GM12873 (cell line): ENCODE measurements around the gene LPP.

Experiments used
- TF ChIP-seq, protein P1 (sequence below): IDR thresholded peaks from 2 replicates; pipeline ENCODE4 v1.5.1; 2012; ENCODE audit warnings: low read depth, mild to moderate bottlenecking, moderate library complexity, low read length, control low read depth; ENCODE audit not compliant: insufficient read depth; ENCODE audit errors: missing control alignments

LPP gene

DNA sequence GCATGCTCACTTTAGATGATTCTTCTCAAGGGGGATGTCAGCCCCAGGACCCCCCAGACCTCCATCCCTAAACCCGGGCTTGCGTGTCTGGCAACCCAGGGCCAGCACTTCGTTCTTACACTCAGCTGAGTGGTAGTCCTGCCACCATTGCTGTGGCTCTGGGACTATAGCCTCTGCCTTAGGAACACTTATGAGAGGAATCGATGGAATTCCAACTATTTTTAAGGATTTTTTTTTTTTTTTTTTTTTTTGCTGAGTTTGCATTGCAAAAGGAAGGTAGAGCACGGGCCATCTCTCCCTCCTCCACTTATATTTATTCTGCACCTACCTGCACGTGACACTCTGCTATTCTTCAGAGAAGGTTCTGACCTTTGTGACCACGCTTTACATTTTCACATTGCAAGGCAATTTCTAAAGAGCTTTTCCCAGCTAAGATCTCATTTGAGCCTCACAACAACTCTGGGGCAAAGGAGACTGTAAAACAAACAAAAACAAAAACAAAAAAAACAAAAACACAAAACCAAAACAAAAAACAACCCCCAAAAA is 113.9 kb downstream of the LPP start:
- TF ChIP-seq, protein P1, sequence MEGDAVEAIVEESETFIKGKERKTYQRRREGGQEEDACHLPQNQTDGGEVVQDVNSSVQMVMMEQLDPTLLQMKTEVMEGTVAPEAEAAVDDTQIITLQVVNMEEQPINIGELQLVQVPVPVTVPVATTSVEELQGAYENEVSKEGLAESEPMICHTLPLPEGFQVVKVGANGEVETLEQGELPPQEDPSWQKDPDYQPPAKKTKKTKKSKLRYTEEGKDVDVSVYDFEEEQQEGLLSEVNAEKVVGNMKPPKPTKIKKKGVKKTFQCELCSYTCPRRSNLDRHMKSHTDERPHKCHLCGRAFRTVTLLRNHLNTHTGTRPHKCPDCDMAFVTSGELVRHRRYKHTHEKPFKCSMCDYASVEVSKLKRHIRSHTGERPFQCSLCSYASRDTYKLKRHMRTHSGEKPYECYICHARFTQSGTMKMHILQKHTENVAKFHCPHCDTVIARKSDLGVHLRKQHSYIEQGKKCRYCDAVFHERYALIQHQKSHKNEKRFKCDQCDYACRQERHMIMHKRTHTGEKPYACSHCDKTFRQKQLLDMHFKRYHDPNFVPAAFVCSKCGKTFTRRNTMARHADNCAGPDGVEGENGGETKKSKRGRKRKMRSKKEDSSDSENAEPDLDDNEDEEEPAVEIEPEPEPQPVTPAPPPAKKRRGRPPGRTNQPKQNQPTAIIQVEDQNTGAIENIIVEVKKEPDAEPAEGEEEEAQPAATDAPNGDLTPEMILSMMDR: no peak

DNA sequence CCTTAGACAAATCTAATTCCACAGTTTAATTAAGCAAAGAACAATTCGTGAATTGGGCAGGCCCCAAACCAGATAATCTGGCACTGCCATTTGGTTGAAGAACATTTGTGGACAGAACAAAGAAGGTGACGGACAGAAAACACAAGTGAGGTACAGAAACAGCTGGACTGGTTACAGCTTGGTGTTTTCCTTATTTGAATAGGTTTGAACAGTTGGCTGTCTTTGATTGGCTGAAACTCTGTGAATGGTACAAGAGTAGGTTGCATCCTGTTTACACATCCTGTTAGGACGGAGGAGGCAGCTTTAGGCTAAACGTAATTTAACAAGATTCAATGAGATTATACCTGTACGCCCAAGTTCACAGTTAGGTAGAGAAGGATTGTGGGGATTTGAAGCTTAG is 114.4 kb downstream of the LPP start:
- TF ChIP-seq, protein P1: no peak

DNA sequence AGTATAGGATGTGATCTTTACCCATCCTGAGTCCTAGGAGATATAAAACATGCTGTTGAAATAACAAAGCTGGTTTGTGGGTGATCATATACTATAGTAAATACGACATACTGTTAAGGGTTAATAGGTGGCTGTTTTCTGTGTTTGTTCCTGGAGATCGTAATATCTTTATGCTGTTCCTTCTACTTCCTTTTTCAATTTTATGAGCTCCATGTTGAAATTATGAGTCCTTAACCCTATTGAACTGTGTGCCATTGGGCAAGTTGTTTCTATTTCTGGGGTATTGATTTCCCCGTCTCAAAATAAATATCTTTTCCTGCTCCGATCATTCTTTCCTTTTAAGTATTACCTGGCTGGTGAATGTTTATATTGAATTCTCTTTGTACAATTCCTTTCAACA is 115.1 kb downstream of the LPP start:
- TF ChIP-seq, protein P1: no peak

DNA sequence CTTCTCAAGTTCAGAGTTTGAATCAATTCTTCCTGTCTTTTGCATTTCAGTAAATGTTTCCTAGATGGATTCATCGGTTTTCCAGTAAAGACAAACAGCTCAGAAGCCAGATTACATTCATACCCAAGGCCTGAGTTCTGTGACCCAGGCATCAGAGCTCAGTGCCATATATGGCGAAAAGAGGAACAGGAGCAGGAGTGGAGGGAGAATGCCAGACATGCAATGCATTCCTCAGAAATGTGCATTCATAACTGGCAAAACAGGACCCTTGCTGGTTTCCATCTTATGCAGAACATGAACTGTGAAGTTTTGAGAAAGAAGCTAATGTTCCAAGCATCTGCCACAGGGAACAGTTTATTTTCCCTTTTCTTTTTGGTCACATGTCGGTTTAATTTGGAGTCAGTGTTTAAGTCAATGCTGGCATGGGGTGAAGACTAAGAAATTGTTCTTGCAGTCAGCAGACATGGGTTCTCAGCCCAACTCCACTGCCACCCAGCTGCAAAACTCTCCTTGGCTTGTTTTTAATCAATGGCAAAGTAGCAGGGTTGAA is 116.5 kb downstream of the LPP start:
- TF ChIP-seq, protein P1: no peak

DNA sequence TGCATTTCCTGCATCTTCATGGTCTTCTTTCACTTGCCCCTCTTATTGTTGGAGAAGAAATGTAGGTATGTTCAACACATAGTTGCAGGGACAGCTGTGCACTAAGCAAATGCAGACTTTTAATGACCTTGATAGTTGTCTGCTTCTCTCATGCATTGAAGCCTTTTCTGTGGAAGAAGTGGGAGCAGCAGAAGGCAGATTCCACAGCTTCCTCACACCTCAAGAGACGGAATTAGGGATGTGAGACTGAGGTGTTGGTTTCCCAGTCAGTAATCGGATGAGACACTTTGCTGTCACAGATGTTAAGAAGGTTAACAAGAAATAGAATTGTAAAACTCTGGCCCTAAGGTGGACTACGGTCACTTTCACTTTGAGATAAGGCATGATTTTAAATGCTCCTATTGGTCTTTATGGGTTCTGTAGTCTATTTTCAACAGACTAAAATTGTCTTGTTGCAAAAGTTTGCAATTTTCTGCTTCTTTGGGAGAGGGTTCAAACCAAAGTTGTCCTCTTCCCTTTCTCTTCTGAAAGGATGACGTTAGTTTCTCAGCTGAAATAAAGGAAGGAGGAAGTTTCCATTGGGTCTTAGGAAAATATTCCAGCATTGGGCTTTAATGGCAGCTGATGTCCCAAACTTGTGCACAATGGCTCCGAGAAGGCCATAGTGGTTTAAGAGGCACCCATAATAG is 117.4 kb downstream of the LPP start:
- TF ChIP-seq, protein P1: no peak

DNA sequence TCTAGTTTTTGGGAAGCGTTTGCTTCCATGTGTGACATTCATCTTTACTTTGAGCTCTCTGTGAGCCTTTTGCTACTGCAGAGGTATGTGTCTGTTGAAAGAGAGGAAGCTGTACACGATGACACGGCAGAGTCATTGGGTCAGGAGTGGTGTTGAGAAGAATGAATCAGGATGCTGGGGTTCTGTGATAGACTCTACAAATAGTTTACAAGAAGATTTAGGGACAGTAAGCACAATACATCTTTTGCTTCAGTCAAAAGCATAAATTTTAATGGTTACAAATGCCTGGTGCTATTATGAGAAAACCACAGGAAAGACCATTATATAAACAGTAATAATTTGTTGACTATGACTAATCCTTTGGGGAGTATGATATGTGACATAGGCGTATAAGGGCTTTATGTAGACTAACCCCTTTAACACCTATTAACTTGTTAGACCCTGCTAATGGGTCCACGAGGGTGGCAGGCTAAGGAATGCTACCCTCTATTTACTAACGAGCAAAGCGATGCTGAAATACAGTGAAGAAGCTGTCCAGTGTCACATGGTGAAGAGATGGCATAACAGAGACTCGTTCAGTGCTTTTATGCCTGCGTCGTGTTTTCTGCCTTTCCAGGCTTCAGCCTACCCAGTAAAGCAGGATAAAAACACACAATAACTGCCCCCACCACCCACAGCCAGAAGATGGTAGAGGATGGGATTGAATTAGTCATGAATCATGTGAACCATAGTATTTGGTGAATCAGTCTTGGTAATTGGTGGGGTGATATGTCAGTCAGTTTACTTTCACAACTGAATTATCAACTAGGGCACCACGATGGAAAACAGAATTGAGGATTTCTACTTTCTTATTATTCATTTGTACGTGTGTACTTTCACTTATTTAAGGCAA is 118.8 kb downstream of the LPP start:
- TF ChIP-seq, protein P1: no peak
